Spleen (tissue), 7 donors: ENCODE data around the gene ADAP1.

Experiments
- CTCF ChIP-seq, 11 experiments: fragments of 200-600 bp in 7 of 11; fragments of 450-650 bp in 4 of 11; sonication (generic) in 4 of 11; IDR thresholded peaks in 8 of 11; conservative IDR thresholded peaks in 3 of 11; 1 replicate in 7 of 11; 2 replicates in 4 of 11; pipeline versions ENCODE4 v1.4.0 to v1.8.0; 2016 to 2021; ENCODE audit warnings: antibody characterized with exemption in 11 of 11, inconsistent platforms in 4 of 11, mild to moderate bottlenecking in 1 of 11
- POLR2A ChIP-seq, 3 donors: fragments of 450-650 bp; IDR thresholded peaks; one replicate each; pipeline ENCODE4 v1.5.1; 2017; ENCODE audit warnings: antibody characterized with exemption in 3 of 3, mild to moderate bottlenecking in 1 of 3
- POLR2AphosphoS5 ChIP-seq, 3 donors: sonication (generic); formaldehyde crosslinking; IDR thresholded peaks; one replicate each; pipeline ENCODE4 v1.5.1; 2017; ENCODE audit warnings: antibody characterized with exemption in 3 of 3
- donor health status: DM: no; HTN: no; CAD: no; lungs with moderate emphysema.
- donor health status: DM: no; HTN: no; CAD: no.
- donor health status: DM: no; HTN: no; CAD: no.

- TF ChIP-seq CTCF (IDR thresholded peaks at IDR 0.05 in 8 of 11, conservative IDR thresholded peaks at IDR 0.05 in 3 of 11) (no peak), POLR2A (IDR thresholded peaks at IDR 0.05) (no peak), POLR2AphosphoS5 (IDR thresholded peaks at IDR 0.05) (no peak)
Measured at GRCh38 chr7:902996-903395, 51.5 kb downstream of the ADAP1 start.
